ENCODE results near the gene TNFRSF13B. TPM values are rescaled to one million over a fixed set of nuclear protein-coding genes. Genes with fewer than 3 reads are reported as not detected.

Gene TNFRSF13B
- total RNA-seq, 2 experiments from 2014 or later: 7.5 to 19.3 TPM

- no peak for TF ChIP-seq CTCF (conservative IDR thresholded peaks at IDR 0.05; ENCODE audit: low read length)
- TF ChIP-seq EZH2phosphoT487 (IDR thresholded peaks at IDR 0.05; ENCODE audit: borderline replicate concordance, low read depth, low read length): no peak
- intact Hi-C loops (cut with micrococcal nuclease; ENCODE audit: unreplicated experiment): no loop called here
- Histone ChIP-seq H3K27ac (ENCODE audit: low read depth, low read length, poor library complexity, severe bottlenecking) (no peak overlapping the region), H3K4me1 (ENCODE audit: insufficient read depth, low read length, poor library complexity, severe bottlenecking) (peaks cover 21% of the 10 kb centered on the region), H3K4me3 (ENCODE audit: low read depth, low read length, poor library complexity, severe bottlenecking) (no peak overlapping the region), H3K36me3 (ENCODE audit: insufficient read depth, low read length) (no peaks in the 10 kb centered on the region), H2AFZ (ENCODE audit: low read length) (no peak overlapping the region), H3K9me2 (ENCODE audit: insufficient read depth, low read length) (no peaks in the 10 kb centered on the region), H3K4me2 (ENCODE audit: low read length) (no peak overlapping the region), H3K79me2 (ENCODE audit: insufficient read depth, low read depth, low read length) (no peaks in the 10 kb centered on the region), H4K20me1 (ENCODE audit: insufficient read depth, low read length) (no peaks in the 10 kb centered on the region), H3K9me3 (ENCODE audit: low read length) (no peaks in the 10 kb centered on the region)
- POLR2A ChIA-PET: interaction anchor here (0.7 kb wide), 1 partner anchor 253 kb away, joined by 4 read pairs; no protein-coding TSS in a partner anchor
- no TSS peak for BruUV-seq (replicated peaks)
- CTCF ChIA-PET (ENCODE audit: unreplicated experiment): no interaction called here
- DNase-seq (ENCODE audit: low spot score): no peak
These were observed 54.1 kb downstream of the TNFRSF13B start for GRCh38 chr17:16917671-16918394.

GRCh38 chr17:16916557-16916920 lies 55.4 kb downstream of the TNFRSF13B start:
- H3K79me2 ChIP-seq (ENCODE audit: insufficient read depth, low read depth, low read length): no peaks in the 10 kb centered on the region
- no peaks in the 10 kb centered on the region for H3K9me2 ChIP-seq (ENCODE audit: insufficient read depth, low read length)
- H3K4me3 ChIP-seq (ENCODE audit: low read depth, low read length, poor library complexity, severe bottlenecking): no peak overlapping the region
- DNase-seq (ENCODE audit: low spot score): no peak
- intact Hi-C loops (cut with micrococcal nuclease; ENCODE audit: unreplicated experiment): loop anchor here (1.0 kb wide), 1 partner anchor 75 kb away; no protein-coding TSS in a partner anchor
- H3K4me1 ChIP-seq (ENCODE audit: insufficient read depth, low read length, poor library complexity, severe bottlenecking): peaks cover 24% of the 10 kb centered on the region
- H3K36me3 ChIP-seq (ENCODE audit: insufficient read depth, low read length): no peaks in the 10 kb centered on the region
- POLR2A ChIA-PET: no interaction called here
- BruUV-seq (replicated peaks): no TSS peak
- CTCF ChIA-PET (ENCODE audit: unreplicated experiment): no interaction called here
- no peak overlapping the region for H3K4me2 ChIP-seq (ENCODE audit: low read length)
- H3K9me3 ChIP-seq (ENCODE audit: low read length): no peaks in the 10 kb centered on the region
- no peaks in the 10 kb centered on the region for H4K20me1 ChIP-seq (ENCODE audit: insufficient read depth, low read length)
- TF ChIP-seq EZH2phosphoT487 (IDR thresholded peaks at IDR 0.05; ENCODE audit: borderline replicate concordance, low read depth, low read length): no peak
- no peak for TF ChIP-seq CTCF (conservative IDR thresholded peaks at IDR 0.05; ENCODE audit: low read length)
- no peak overlapping the region; the same call in 1 of the 2 replicates for H2AFZ ChIP-seq (ENCODE audit: low read length)
- H3K27ac ChIP-seq (ENCODE audit: low read depth, low read length, poor library complexity, severe bottlenecking): no peak overlapping the region

All from OCI-LY7 (cell line).